BJ (cell line): Measurements from ENCODE around the gene AGXT. TPM values are rescaled to one million over a fixed set of nuclear protein-coding genes. Genes with fewer than 3 reads are reported as not detected.

Experiments used
- CTCF ChIA-PET: fragments of 350-600 bp; formaldehyde crosslinking; extraction: SDS; loops from one replicate; lab custom pipeline; 2021; ENCODE audit warnings: antibody characterized with exemption, inconsistent platforms; lab: Yijun Ruan, JAX
- POLR2A ChIA-PET: fragments of 300-600 bp; sonication (Branson Sonifier 250); formaldehyde crosslinking; extraction: SDS; loops from one replicate; lab custom pipeline; 2021; ENCODE audit warnings: antibody characterized with exemption; lab: Charles Lee
- DNase-seq: peaks from one replicate; pipeline ENCODE4 v3.0.0-alpha.2; 2011; ENCODE audit warnings: low read depth
- H3K27me3 ChIP-seq: 2 replicates; pipeline ENCODE4 v1.6.0; 2011; ENCODE audit warnings: low read length; ENCODE audit not compliant: control insufficient read depth, insufficient read depth
- H3K36me3 ChIP-seq: 2 replicates; pipeline ENCODE4 v1.5.1; 2011; ENCODE audit warnings: low read length; ENCODE audit not compliant: control insufficient read depth, insufficient read depth
- H3K4me3 ChIP-seq: 2 replicates; pipeline ENCODE4 v1.5.1; 2011; ENCODE audit warnings: low read depth, mild to moderate bottlenecking, control low read depth, low read length
- CTCF ChIP-seq: IDR thresholded peaks from 2 replicates; pipeline ENCODE4 v1.5.1; 2011; ENCODE audit warnings: low read depth, mild to moderate bottlenecking, control low read depth, inconsistent platforms, low read length, moderate library complexity; ENCODE audit not compliant: insufficient read depth
- polyA plus RNA-seq: library from polyadenylated mRNA; depleted of rRNA; stranded (reverse); fragments of >200 nt; gene quantifications from 2 replicates; pipeline ENCODE4 v1.2.3, GENCODE V29; 2011

AGXT gene
- polyA plus RNA-seq, 1 experiment: not detected

- no peak for DNase-seq
- TF ChIP-seq CTCF: no peak
- Histone ChIP-seq H3K4me3 (no peak overlapping the region), H3K27me3 (peaks cover 10% of the 10 kb centered on the region), H3K36me3 (no peaks in the 10 kb centered on the region)
- POLR2A ChIA-PET: no interaction called here
- CTCF ChIA-PET: no interaction called here
These were observed 38.4 kb downstream of the AGXT start for GRCh38 chr2:240906911-240907590.

- Histone ChIP-seq H3K27me3 (peaks cover 10% of the 10 kb centered on the region), H3K36me3 (no peaks in the 10 kb centered on the region), H3K4me3 (no peak overlapping the region)
- POLR2A ChIA-PET: no interaction called here
- no peak for DNase-seq
- CTCF ChIA-PET: interaction anchor here (0.7 to 1.0 kb wide), 2 partner anchors 10 to 101 kb away, joined by 3 read pairs; no protein-coding TSS in a partner anchor
- TF ChIP-seq CTCF: no peak
These were observed 40.8 kb downstream of the AGXT start for GRCh38 chr2:240909216-240909974.

- Histone ChIP-seq H3K36me3 (no peaks in the 10 kb centered on the region), H3K4me3 (no peak overlapping the region), H3K27me3 (peaks cover 4% of the 10 kb centered on the region)
- no peak for TF ChIP-seq CTCF
- ChIA-PET POLR2A (no interaction called here), CTCF (interaction anchor here (2.2 to 2.4 kb wide), 2 partner anchors 12 to 88 kb away, joined by 6 to 18 read pairs; no protein-coding TSS in a partner anchor)
- DNase-seq: no peak
These were observed 43.1 kb downstream of the AGXT start for GRCh38 chr2:240911641-240912265.

- H3K36me3 ChIP-seq: no peaks in the 10 kb centered on the region
- TF ChIP-seq CTCF: no peak
- no peaks in the 10 kb centered on the region for H3K27me3 ChIP-seq
- ChIA-PET POLR2A (no interaction called here), CTCF (interaction anchor here (0.8 to 3.1 kb wide), 22 partner anchors 9 to 237 kb away, joined by 3 to 21 read pairs (median 4); partner anchors contain the start of genes MTERF4, PASK and PPP1R7)
- no peak overlapping the region for H3K4me3 ChIP-seq
- no peak for DNase-seq
These were observed 44.5 kb downstream of the AGXT start for GRCh38 chr2:240912878-240913809.
